Prostate gland (tissue), 2 donors: ENCODE results near the gene YBX3.

ENCODE experiments used
- POLR2A ChIP-seq: fragments of 450-650 bp; IDR thresholded peaks from one replicate; pipeline ENCODE4 v1.6.1; 2016; ENCODE audit warnings: antibody characterized with exemption, mild to moderate bottlenecking
- POLR2AphosphoS5 ChIP-seq: sonication (generic); formaldehyde crosslinking; IDR thresholded peaks from one replicate; pipeline ENCODE4 v1.6.1; 2017; ENCODE audit warnings: antibody characterized with exemption
- TF ChIP-seq, protein P1 (sequence below), 4 experiments: fragments of 200-600 bp in 2 of 4; fragments of 450-650 bp in 2 of 4; sonication (generic) in 2 of 4; IDR thresholded peaks; 1 replicate in 3 of 4; 2 replicates in 1 of 4; pipeline ENCODE4 v1.5.1; 2016 to 2019; ENCODE audit warnings: antibody characterized with exemption in 4 of 4, mild to moderate bottlenecking in 2 of 4, moderate library complexity in 2 of 4

DNA sequence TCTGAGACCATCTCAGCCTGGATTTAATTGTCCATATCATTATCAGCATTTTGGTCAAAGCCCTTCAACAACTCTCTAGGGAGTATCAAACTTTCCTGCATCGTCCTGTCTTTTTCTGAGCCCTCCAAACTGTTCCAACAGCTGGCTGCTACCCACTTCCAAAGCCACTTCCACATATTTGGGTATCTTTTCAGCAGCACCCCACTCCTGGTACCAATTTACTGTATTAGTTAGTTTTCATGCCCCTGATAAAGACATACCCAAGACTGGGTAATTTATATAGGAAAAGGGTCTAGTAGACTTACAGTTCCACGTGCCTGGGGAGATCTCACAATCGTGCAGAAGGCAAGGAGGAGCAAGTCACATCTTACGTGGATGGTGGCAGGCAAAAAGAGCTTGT is 33.1 kb upstream of the YBX3 start:
- TF ChIP-seq, protein P1, sequence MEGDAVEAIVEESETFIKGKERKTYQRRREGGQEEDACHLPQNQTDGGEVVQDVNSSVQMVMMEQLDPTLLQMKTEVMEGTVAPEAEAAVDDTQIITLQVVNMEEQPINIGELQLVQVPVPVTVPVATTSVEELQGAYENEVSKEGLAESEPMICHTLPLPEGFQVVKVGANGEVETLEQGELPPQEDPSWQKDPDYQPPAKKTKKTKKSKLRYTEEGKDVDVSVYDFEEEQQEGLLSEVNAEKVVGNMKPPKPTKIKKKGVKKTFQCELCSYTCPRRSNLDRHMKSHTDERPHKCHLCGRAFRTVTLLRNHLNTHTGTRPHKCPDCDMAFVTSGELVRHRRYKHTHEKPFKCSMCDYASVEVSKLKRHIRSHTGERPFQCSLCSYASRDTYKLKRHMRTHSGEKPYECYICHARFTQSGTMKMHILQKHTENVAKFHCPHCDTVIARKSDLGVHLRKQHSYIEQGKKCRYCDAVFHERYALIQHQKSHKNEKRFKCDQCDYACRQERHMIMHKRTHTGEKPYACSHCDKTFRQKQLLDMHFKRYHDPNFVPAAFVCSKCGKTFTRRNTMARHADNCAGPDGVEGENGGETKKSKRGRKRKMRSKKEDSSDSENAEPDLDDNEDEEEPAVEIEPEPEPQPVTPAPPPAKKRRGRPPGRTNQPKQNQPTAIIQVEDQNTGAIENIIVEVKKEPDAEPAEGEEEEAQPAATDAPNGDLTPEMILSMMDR (IDR thresholded peaks at IDR 0.05), result no peak
- TF ChIP-seq POLR2A (no peak), POLR2AphosphoS5 (no peak)
